Keratinocyte (primary cell): ENCODE results near the gene MEGF10.

Experiments used
- EZH2 ChIP-seq: IDR thresholded peaks from one replicate; pipeline ENCODE4 v1.6.1; 2012; ENCODE audit warnings: inconsistent platforms, mild to moderate bottlenecking, low read length, moderate library complexity
- TF ChIP-seq, protein P1 (sequence below), 3 experiments: IDR thresholded peaks in 1 of 3; conservative IDR thresholded peaks in 1 of 3; optimal IDR thresholded peaks in 1 of 3; 2 replicates in 2 of 3; 3 replicates in 1 of 3; pipeline versions ENCODE3 to v1.5.1; 2011; ENCODE audit warnings: low read length in 3 of 3, mild to moderate bottlenecking in 3 of 3, moderate library complexity in 2 of 3, control low read depth in 1 of 3, inconsistent platforms in 1 of 3; ENCODE audit not compliant: insufficient read depth in 2 of 3; ENCODE audit errors: extremely low read depth in 1 of 3

GRCh38 chr5:127298036-127298429 lies 7.4 kb downstream of the MEGF10 start:
- TF ChIP-seq, protein P1, sequence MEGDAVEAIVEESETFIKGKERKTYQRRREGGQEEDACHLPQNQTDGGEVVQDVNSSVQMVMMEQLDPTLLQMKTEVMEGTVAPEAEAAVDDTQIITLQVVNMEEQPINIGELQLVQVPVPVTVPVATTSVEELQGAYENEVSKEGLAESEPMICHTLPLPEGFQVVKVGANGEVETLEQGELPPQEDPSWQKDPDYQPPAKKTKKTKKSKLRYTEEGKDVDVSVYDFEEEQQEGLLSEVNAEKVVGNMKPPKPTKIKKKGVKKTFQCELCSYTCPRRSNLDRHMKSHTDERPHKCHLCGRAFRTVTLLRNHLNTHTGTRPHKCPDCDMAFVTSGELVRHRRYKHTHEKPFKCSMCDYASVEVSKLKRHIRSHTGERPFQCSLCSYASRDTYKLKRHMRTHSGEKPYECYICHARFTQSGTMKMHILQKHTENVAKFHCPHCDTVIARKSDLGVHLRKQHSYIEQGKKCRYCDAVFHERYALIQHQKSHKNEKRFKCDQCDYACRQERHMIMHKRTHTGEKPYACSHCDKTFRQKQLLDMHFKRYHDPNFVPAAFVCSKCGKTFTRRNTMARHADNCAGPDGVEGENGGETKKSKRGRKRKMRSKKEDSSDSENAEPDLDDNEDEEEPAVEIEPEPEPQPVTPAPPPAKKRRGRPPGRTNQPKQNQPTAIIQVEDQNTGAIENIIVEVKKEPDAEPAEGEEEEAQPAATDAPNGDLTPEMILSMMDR (optimal IDR thresholded peaks at IDR 0.05 in 1 of 3, IDR thresholded peaks at IDR 0.05 in 1 of 3, conservative IDR thresholded peaks at IDR 0.05 in 1 of 3; ENCODE audit: extremely low read depth in 1 of 3, insufficient read depth in 2 of 3, low read length in 3 of 3): no peak
- TF ChIP-seq EZH2: no peak
